Natural killer cell (primary cell): Measurements from ENCODE around the gene AGXT. TPM values are rescaled to one million over a fixed set of nuclear protein-coding genes. Genes with fewer than 3 reads are reported as not detected.

Experiments
- ATAC-seq, 3 donors: fragments of 150-1000 bp in 2 of 3; fragments of 200-7000 bp in 1 of 3; cut with Tn5 transposase; 1 replicate in 1 of 3; 2 replicates in 2 of 3; pipeline ENCODE4 v1.10.0; 2021; ENCODE audit warnings: mild to moderate bottlenecking in 2 of 3, moderate library complexity in 2 of 3
- DNase-seq, 2 donors: peaks; one replicate each; pipeline versions ENCODE4 v3.0.0 to v3.0.0-alpha.2; 2013 to 2021; ENCODE audit warnings: mixed read lengths in 1 of 2
- H3K27ac ChIP-seq: one replicate; pipeline ENCODE4 v1.5.1; 2013; ENCODE audit warnings: mild to moderate bottlenecking, low read length
- H3K27me3 ChIP-seq: one replicate; pipeline ENCODE4 v1.6.1; 2013; ENCODE audit warnings: low read length; ENCODE audit not compliant: control insufficient read depth, insufficient read depth
- H3K36me3 ChIP-seq: one replicate; pipeline ENCODE4 v1.6.1; 2013; ENCODE audit warnings: low read length; ENCODE audit not compliant: control insufficient read depth, insufficient read depth
- H3K4me1 ChIP-seq: one replicate; pipeline ENCODE4 v1.6.1; 2013; ENCODE audit warnings: low read length; ENCODE audit not compliant: control insufficient read depth, insufficient read depth
- H3K4me3 ChIP-seq: one replicate; pipeline ENCODE4 v1.5.1; 2013; ENCODE audit warnings: low read length
- H3K9me3 ChIP-seq: one replicate; pipeline ENCODE4 v1.6.1; 2013; ENCODE audit warnings: low read length; ENCODE audit not compliant: control insufficient read depth, insufficient read depth
- H3K27ac Mint-ChIP-seq, 2 donors: one replicate each; pipeline ENCODE4 v1.8.0; 2022; ENCODE audit warnings: mild to moderate bottlenecking in 2 of 2, mixed read lengths in 2 of 2, moderate library complexity in 1 of 2
- H3K27me3 Mint-ChIP-seq, 2 donors: one replicate each; pipeline ENCODE4 v1.8.0; 2022; ENCODE audit warnings: low read depth in 2 of 2, mixed read lengths in 2 of 2
- H3K36me3 Mint-ChIP-seq: one replicate; pipeline ENCODE4 v1.8.0; 2022; ENCODE audit warnings: mixed read lengths
- H3K4me1 Mint-ChIP-seq, 2 donors: one replicate each; pipeline ENCODE4 v1.8.0; 2022; ENCODE audit warnings: mixed read lengths in 2 of 2
- H3K4me3 Mint-ChIP-seq: one replicate; pipeline ENCODE4 v1.8.0; 2022; ENCODE audit warnings: mild to moderate bottlenecking, moderate library complexity, mixed read lengths
- H3K9me3 Mint-ChIP-seq, 2 donors: one replicate each; pipeline ENCODE4 v1.8.0; 2022; ENCODE audit warnings: mixed read lengths in 2 of 2
- CTCF ChIP-seq: fragments of 200-600 bp; IDR thresholded peaks from one replicate; pipeline ENCODE4 v1.8.0; 2022; ENCODE audit warnings: antibody characterized with exemption
- WGBS: methylation state at CpG from one replicate; pipeline ENCODE4 v1.1.7; 2013; ENCODE audit warnings: missing lambda C conversion rate; ENCODE audit not compliant: insufficient coverage; 5-methylcytosine and 5-hydroxymethylcytosine counted together
- intact Hi-C: fragments of 100-400 bp; cut with micrococcal nuclease; formaldehyde crosslinking; loops from one replicate; pipeline ENCODE4 v1.14.2; 2022
- total RNA-seq, 4 donors: library from RNA; stranded (reverse); fragments of 120-200 nt in 1 of 4; gene quantifications; one replicate each; pipeline versions ENCODE4 v1.2.3 to v1.2.4, GENCODE V29; 2013 to 2022

The AGXT gene
- total RNA-seq, 3 donors from 2014 or later (not counting 1 experiment from before 2014, with no cell fraction given): not detected

DNA sequence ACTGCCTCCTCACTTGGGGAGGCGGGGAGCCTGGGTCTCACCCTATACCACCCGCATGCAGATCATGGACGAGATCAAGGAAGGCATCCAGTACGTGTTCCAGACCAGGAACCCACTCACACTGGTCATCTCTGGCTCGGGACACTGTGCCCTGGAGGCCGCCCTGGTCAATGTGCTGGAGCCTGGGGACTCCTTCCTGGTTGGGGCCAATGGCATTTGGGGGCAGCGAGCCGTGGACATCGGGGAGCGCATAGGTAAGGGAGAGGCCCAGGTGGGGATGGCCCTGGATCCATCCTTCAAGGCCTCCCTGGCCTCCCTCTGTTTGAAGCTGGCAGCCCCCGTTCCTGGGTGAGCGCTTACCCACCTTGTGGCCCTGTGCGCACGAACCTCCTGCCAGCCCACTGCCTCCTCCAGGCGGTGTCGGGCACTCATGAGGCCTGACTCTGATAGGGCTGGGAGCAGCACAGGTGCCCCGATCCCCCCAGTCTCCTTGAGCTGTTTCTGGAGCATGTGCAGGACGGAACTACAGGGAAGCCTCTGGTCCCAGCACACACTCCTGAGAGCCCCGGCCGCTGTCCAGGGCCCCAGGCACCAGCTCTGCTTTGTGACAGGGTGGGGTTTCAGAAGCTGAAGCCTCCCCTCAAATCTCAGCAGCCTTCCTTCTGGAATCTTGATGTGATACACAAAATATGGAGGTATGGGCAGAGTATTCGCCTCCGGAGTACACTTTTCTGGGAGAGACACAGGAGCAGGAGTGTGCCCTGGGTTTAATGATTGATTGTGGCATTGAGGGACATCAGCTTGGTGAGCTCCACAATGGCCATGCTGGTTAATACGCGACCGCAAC lies 708 bp downstream of the AGXT start:
- ATAC-seq (no peak), DNase-seq (no peak)
- Mint-ChIP-seq H3K27ac (no peak overlapping the region), H3K4me3 (no peak overlapping the region), H3K36me3 (no peaks in the 10 kb centered on the region), H3K9me3 (no peaks in the 10 kb centered on the region), H3K4me1 (peaks cover 0 to 5% of the 10 kb centered on the region in 2 donors), H3K27me3 (peaks cover 0 to 6% of the 10 kb centered on the region in 2 donors)
- TF ChIP-seq CTCF: no peak
- Histone ChIP-seq H3K27me3 (no peaks in the 10 kb centered on the region), H3K36me3 (no peaks in the 10 kb centered on the region), H3K9me3 (no peaks in the 10 kb centered on the region), H3K4me3 (no peak overlapping the region), H3K27ac (no peak overlapping the region), H3K4me1 (no peaks in the 10 kb centered on the region)
- intact Hi-C loops: no loop called here
- 92% methylated on average over 25 of the region's 25 CpGs for WGBS

- Histone ChIP-seq H3K27ac (no peak overlapping the region), H3K4me1 (no peaks in the 10 kb centered on the region), H3K4me3 (no peak overlapping the region), H3K36me3 (no peaks in the 10 kb centered on the region), H3K27me3 (no peaks in the 10 kb centered on the region), H3K9me3 (no peaks in the 10 kb centered on the region)
- 86% methylated on average over 14 of the region's 15 CpGs for WGBS
- ATAC-seq (no peak), DNase-seq (no peak)
- H3K9me3 Mint-ChIP-seq: no peaks in the 10 kb centered on the region
- intact Hi-C loops: no loop called here
- H3K4me3 Mint-ChIP-seq: no peak overlapping the region
- peaks cover 0 to 4% of the 10 kb centered on the region in 2 donors for H3K27me3 Mint-ChIP-seq
- no peak overlapping the region for H3K27ac Mint-ChIP-seq
- no peaks in the 10 kb centered on the region for H3K36me3 Mint-ChIP-seq
- H3K4me1 Mint-ChIP-seq: peaks cover 0 to 3% of the 10 kb centered on the region in 2 donors
- no peak for TF ChIP-seq CTCF
These were observed 1.6 kb downstream of the AGXT start for GRCh38 chr2:240869956-240870875.

GRCh38 chr2:240871071-240871958 lies 2.7 kb downstream of the AGXT start:
- TF ChIP-seq CTCF: no peak
- intact Hi-C loops: no loop called here
- Mint-ChIP-seq H3K27ac (no peak overlapping the region), H3K9me3 (no peaks in the 10 kb centered on the region), H3K36me3 (no peaks in the 10 kb centered on the region), H3K4me3 (no peak overlapping the region), H3K27me3 (no peaks in the 10 kb centered on the region), H3K4me1 (no peaks in the 10 kb centered on the region)
- no peak overlapping the region for H3K4me3 ChIP-seq
- no peaks in the 10 kb centered on the region for H3K27me3 ChIP-seq
- H3K4me1 ChIP-seq: no peaks in the 10 kb centered on the region
- DNase-seq: no peak
- no peak for ATAC-seq
- no peaks in the 10 kb centered on the region for H3K9me3 ChIP-seq
- no peak overlapping the region for H3K27ac ChIP-seq
- 85% methylated on average over 16 of the region's 16 CpGs for WGBS
- H3K36me3 ChIP-seq: no peaks in the 10 kb centered on the region
